Endothelial cell of umbilical vein (primary cell): ENCODE measurements around the gene ZNF256. TPM values are rescaled to one million over a fixed set of nuclear protein-coding genes. Genes with fewer than 3 reads are reported as not detected.

Source experiments
- BruUV-seq: library from RNA; stranded (reverse); fragments of 400-500 nt; replicated peaks from 2 replicates; lab custom pipeline; 2021; lab: Mats Ljungman, UMichigan
- CTCF ChIA-PET: fragments of 300-600, 350-600 bp; sonication (Branson Sonifier 250); formaldehyde crosslinking; loops from one replicate; lab custom pipeline; 2021; ENCODE audit warnings: antibody characterized with exemption, inconsistent platforms; lab: Charles Lee
- POLR2A ChIA-PET: fragments of 300-600, 350-600 bp; sonication (Branson Sonifier 250); formaldehyde crosslinking; loops from one replicate; lab custom pipeline; 2021; ENCODE audit warnings: antibody characterized with exemption, inconsistent platforms; lab: Charles Lee
- DNase-seq: peaks from one replicate; pipeline ENCODE4 v3.0.0-alpha.2; 2011; ENCODE audit warnings: low read depth, low spot score
- FAIRE-seq: peaks from 2 replicates; lab custom pipeline; 2011; peaks lifted over from hg19 to GRCh38; lab: Jason Lieb, UNC
- H2AFZ ChIP-seq: 2 replicates; pipeline ENCODE4 v1.6.0; 2012; ENCODE audit warnings: low read depth, low read length, control low read depth, inconsistent platforms
- H3K27ac ChIP-seq: 2 replicates; pipeline ENCODE4 v1.5.1; 2011; ENCODE audit warnings: low read depth, mild to moderate bottlenecking, control low read depth, low read length, moderate library complexity; ENCODE audit not compliant: insufficient read depth
- H3K27me3 ChIP-seq, 2 experiments: 2 replicates each; pipeline versions ENCODE4 v1.6.0 to v1.6.1; 2011; ENCODE audit warnings: low read length in 2 of 2, mixed read lengths in 1 of 2; ENCODE audit not compliant: control insufficient read depth in 2 of 2, insufficient read depth in 2 of 2
- H3K36me3 ChIP-seq, 2 experiments: 2 replicates in 1 of 2; 3 replicates in 1 of 2; pipeline ENCODE4 v1.5.1; 2011; ENCODE audit warnings: low read length in 2 of 2, mild to moderate bottlenecking in 1 of 2, moderate library complexity in 1 of 2; ENCODE audit not compliant: control insufficient read depth in 2 of 2, insufficient read depth in 2 of 2; ENCODE audit errors: extremely low read depth in 1 of 2
- H3K4me1 ChIP-seq: 3 replicates; pipeline ENCODE4 v1.5.1; 2011; ENCODE audit warnings: mild to moderate bottlenecking, low read length; ENCODE audit not compliant: control insufficient read depth, insufficient read depth; ENCODE audit errors: extremely low read depth
- H3K4me2 ChIP-seq: 2 replicates; pipeline ENCODE4 v1.6.1; 2011; ENCODE audit warnings: low read length, control low read depth, mixed read lengths; ENCODE audit not compliant: insufficient read depth
- H3K4me3 ChIP-seq, 3 experiments: fragments of 200-600 bp in 1 of 3; sonication (generic), shearing (Covaris generic) in 1 of 3; replicated peaks in 1 of 3; 2 replicates each; pipeline ENCODE4 v1.5.1; 2011 to 2016; ENCODE audit warnings: control low read depth in 3 of 3, low read length in 3 of 3, mild to moderate bottlenecking in 2 of 3, inconsistent platforms in 1 of 3, low read depth in 1 of 3, moderate library complexity in 1 of 3; ENCODE audit not compliant: insufficient read depth in 1 of 3
- H3K79me2 ChIP-seq: 2 replicates; pipeline ENCODE4 v1.6.0; 2012; ENCODE audit warnings: low read length, inconsistent platforms; ENCODE audit not compliant: control insufficient read depth, insufficient read depth
- H3K9ac ChIP-seq: replicated peaks from 2 replicates; pipeline ENCODE3; 2011; ENCODE audit warnings: low read length, control low read depth; ENCODE audit not compliant: insufficient read depth; ENCODE audit errors: extremely low read depth
- H3K9me1 ChIP-seq: replicated peaks from 3 replicates; pipeline ENCODE4 v1.6.0; 2011; ENCODE audit warnings: mild to moderate bottlenecking, low read length; ENCODE audit not compliant: control insufficient read depth, insufficient read depth; ENCODE audit errors: extremely low read depth
- H3K9me3 ChIP-seq: replicated peaks from 2 replicates; pipeline ENCODE4 v1.5.1; 2012; ENCODE audit warnings: low read length, inconsistent platforms; ENCODE audit not compliant: control insufficient read depth, insufficient read depth
- H4K20me1 ChIP-seq: replicated peaks from 2 replicates; pipeline ENCODE3; 2011; ENCODE audit warnings: mild to moderate bottlenecking, low read length; ENCODE audit not compliant: control insufficient read depth, insufficient read depth; ENCODE audit errors: extremely low read depth
- CTCF ChIP-seq, 2 donors: IDR thresholded peaks; 1 replicate in 1 of 2; 2 replicates in 1 of 2; pipeline ENCODE4 v1.5.1; 2011; ENCODE audit warnings: low read length in 2 of 2, mild to moderate bottlenecking in 2 of 2, moderate library complexity in 2 of 2, control low read depth in 1 of 2, inconsistent platforms in 1 of 2, low read depth in 1 of 2; ENCODE audit not compliant: insufficient read depth in 1 of 2; ENCODE audit errors: extremely low read depth in 1 of 2
- EZH2 ChIP-seq: IDR thresholded peaks from 2 replicates; pipeline ENCODE4 v1.6.1; 2012; ENCODE audit warnings: borderline replicate concordance, low read depth, mild to moderate bottlenecking, moderate library complexity, low read length, inconsistent platforms; ENCODE audit not compliant: severe bottlenecking
- FOS ChIP-seq: IDR thresholded peaks from 2 replicates; pipeline ENCODE4 v1.6.1; 2011; ENCODE audit warnings: mild to moderate bottlenecking, low read length, moderate library complexity, borderline replicate concordance; ENCODE audit not compliant: insufficient read depth
- GATA2 ChIP-seq: IDR thresholded peaks from 2 replicates; pipeline ENCODE4 v1.7.0; 2011; ENCODE audit warnings: low read depth, mild to moderate bottlenecking, moderate library complexity, mixed read lengths, low read length; ENCODE audit not compliant: insufficient read length, insufficient read depth
- JUN ChIP-seq: IDR thresholded peaks from 2 replicates; pipeline ENCODE4 v1.6.1; 2011; ENCODE audit warnings: borderline replicate concordance, low read depth; ENCODE audit not compliant: insufficient read length, insufficient read depth
- MYC ChIP-seq: IDR thresholded peaks from one replicate; pipeline ENCODE4 v1.6.1; 2011; ENCODE audit warnings: mild to moderate bottlenecking, low read depth, low read length
- POLR2A ChIP-seq: IDR thresholded peaks from 2 replicates; pipeline ENCODE4 v1.6.1; 2012; ENCODE audit warnings: low read depth, mild to moderate bottlenecking, control low read depth, low read length
- POLR2AphosphoS5 ChIP-seq: IDR thresholded peaks from 2 replicates; pipeline ENCODE4 v1.6.1; 2012; ENCODE audit warnings: low read depth, mild to moderate bottlenecking, control low read depth, low read length, moderate library complexity; ENCODE audit not compliant: insufficient read depth
- dilution Hi-C: fragments of 300-500 bp; cut with MboI; formaldehyde crosslinking; loops from one replicate; pipeline ENCODE4 v1.15.0; 2019; ENCODE audit warnings: low sequenced_read_pairs; ENCODE audit not compliant: extremely low pct_ligation_motif_present
- intact Hi-C: fragments of 100-400 bp; cut with micrococcal nuclease; formaldehyde crosslinking; loops from one replicate; pipeline ENCODE4 v1.10.0; 2022
- polyA plus RNA-seq, 4 experiments: library from polyadenylated mRNA; depleted of rRNA in 3 of 4; stranded (reverse) in 3 of 4; unstranded in 1 of 4; fragments of >200 nt; gene quantifications; 2 replicates each; pipeline versions ENCODE4 v1.2.1 to v1.2.3, GENCODE V29; 2011 to 2012; ENCODE audit warnings: missing spikeins in 1 of 4
- total RNA-seq: library from RNA; stranded (reverse); gene quantifications from 2 replicates; pipeline ENCODE4 v1.2.3, GENCODE V29; 2021
- TF ChIP-seq, protein P1 (sequence below): IDR thresholded peaks from 2 replicates; pipeline ENCODE4 v1.6.1; 2011; ENCODE audit not compliant: insufficient read depth, insufficient read length

ZNF256 gene
- total and polyA plus RNA-seq, 2 donors (not counting 3 experiments of a cell fraction or from before 2014, with no cell fraction given): 1.9 to 4.0 TPM

GRCh38 chr19:57914531-57914930, 33.0 kb downstream of the ZNF256 start:
- Histone ChIP-seq H3K27ac (no peak overlapping the region), H3K9me1 (no peaks in the 10 kb centered on the region), H4K20me1 (no peaks in the 10 kb centered on the region), H3K36me3 (peaks cover 0 to 2% of the 10 kb centered on the region in 2 experiments), H3K27me3 (no peaks in the 10 kb centered on the region), H3K79me2 (peaks cover 11% of the 10 kb centered on the region), H3K9me3 (peaks cover 2% of the 10 kb centered on the region), H3K4me1 (peaks cover 5% of the 10 kb centered on the region), H3K4me2 (no peak overlapping the region), H3K4me3 (no peak overlapping the region), H2AFZ (no peak overlapping the region), H3K9ac (no peak overlapping the region)
- intact Hi-C loops (no loop called here), dilution Hi-C loops (no loop called here)
- ChIA-PET POLR2A (no interaction called here), CTCF (no interaction called here)
- DNase-seq: no peak
- no peak for FAIRE-seq
- no TSS peak for BruUV-seq
- no peak for TF ChIP-seq EZH2
- TF ChIP-seq POLR2AphosphoS5: no peak
- no peak for TF ChIP-seq JUN
- TF ChIP-seq POLR2A: no peak
- no peak for TF ChIP-seq GATA2
- no peak for TF ChIP-seq MYC
- TF ChIP-seq CTCF (IDR thresholded peaks at IDR 0.05; ENCODE audit: extremely low read depth in 1 of 2, insufficient read depth in 1 of 2, low read depth in 1 of 2, low read length in 2 of 2): no peak
- no peak for TF ChIP-seq FOS
- TF ChIP-seq, protein P1, sequence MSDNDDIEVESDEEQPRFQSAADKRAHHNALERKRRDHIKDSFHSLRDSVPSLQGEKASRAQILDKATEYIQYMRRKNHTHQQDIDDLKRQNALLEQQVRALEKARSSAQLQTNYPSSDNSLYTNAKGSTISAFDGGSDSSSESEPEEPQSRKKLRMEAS: no peak
